D721Med (cell line): ENCODE data around the gene CCDC78.

Source experiments
- DNase-seq: peaks from one replicate; pipeline ENCODE4 v3.0.0; 2011; ENCODE audit warnings: low spot score; ENCODE audit not compliant: insufficient read length
- FAIRE-seq: peaks from 2 replicates; lab custom pipeline; 2011; peaks lifted over from hg19 to GRCh38; lab: Jason Lieb, UNC
- CTCF ChIP-seq: IDR thresholded peaks from 2 replicates; pipeline ENCODE4 v1.5.1; 2012; ENCODE audit warnings: mild to moderate bottlenecking, control low read depth; ENCODE audit not compliant: insufficient read depth; ENCODE audit errors: missing control alignments

CCDC78 gene

DNA sequence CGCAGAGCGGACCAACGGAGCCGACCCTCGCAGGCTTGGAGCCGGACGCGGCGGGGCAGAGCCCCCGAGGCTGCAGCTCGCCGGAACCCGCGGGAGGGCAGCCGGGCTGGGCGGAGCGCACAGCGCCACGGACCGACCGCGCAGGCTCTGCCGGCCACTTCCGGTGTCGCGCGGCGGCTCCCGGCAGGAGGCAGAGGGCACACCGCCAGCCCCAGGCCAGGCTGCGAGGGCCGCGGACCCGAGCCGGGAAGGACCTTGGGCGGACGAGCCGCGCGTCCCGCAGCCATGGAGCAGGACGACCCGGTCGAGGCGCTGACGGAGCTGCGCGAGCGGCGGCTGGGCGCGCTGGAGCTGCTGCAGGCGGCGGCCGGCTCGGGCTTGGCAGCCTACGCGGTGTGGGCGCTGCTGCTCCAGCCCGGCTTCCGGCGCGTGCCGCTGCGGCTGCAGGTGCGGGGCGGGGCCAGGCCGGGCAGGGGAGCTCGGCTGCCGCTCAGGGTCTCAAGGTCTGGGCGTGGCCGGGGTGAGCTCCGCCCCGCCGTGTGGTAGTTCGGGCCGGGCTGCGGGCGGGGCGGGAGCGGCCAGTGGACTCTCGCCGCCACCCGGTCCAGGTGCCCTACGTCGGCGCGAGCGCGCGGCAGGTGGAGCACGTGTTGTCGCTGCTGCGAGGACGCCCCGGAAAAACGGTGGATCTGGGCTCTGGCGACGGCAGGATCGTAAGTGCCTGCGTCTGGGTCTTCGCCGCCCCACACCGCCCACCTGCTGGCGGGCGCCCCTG lies 5.1 kb downstream of the CCDC78 start, which contains the start of gene ANTKMT:
ANTKMT (plus strand) TSS at position 157 of the 775 bp plus-strand sequence; CDS start at position 286, 129 bp downstream.
- no peak for TF ChIP-seq CTCF
- DNase-seq (peak; percentile 98), FAIRE-seq (no peak)

DNA sequence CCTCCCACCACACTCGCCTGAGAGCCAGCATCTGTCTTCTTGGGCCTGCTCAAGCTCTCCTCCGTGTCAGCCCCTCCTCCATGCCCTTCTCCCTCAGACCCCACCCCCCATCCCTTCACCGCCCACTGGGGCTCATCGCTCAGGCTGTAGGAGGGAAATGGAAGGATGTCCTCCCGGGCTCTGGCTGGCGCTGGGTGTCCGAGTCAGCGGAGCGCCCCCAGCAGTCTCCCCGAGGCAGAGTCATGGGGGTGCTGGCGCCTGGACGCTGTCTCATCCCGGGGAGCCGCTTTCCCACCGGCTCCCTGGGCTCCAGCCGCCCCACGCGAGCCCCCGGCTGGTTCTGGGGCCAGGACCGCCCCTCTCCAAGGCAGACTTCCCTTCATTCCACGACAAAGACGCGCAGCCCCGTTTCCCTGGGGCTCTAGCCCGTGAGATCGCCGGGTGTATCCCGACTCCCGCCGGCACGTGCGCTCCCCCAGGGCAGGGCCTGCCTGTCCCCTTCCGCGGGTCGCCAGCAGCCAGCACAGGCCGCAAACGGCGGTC lies 5.7 kb downstream of the CCDC78 start:
- FAIRE-seq: no peak
- no peak for TF ChIP-seq CTCF
- DNase-seq: peak; percentile 81

DNA sequence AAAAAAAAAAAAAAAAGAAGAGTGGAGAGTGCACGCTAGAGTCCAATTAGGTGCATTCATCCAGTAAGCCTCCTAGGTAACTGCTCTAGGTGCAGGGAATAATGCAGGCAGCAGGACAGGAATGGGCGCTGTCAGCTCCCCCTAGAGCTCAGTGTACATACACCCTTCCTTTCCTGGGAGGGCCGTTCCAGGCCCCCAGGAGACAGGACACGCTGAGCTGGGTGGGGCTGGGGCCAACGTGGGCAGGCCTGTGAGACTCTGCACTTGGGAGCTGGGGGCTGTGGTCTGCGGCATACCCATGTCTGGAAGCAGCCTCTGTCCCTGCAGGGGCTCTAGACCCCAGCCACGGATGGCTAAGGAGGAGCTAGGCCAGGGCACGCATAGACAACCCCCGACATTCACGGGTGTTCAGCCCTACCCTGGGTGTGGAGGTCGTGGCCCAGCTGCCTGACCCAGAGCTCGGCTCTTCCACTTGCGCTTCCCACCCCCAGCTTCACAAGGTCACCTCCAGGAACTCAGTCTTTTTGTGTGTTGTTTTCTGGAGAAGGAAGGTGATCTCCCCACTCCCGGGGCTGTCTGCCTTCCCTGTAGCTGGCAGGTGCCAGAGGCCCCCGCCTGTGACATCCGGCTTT lies 6.3 kb downstream of the CCDC78 start:
- no peak for TF ChIP-seq CTCF
- no peak for DNase-seq
- FAIRE-seq: no peak

DNA sequence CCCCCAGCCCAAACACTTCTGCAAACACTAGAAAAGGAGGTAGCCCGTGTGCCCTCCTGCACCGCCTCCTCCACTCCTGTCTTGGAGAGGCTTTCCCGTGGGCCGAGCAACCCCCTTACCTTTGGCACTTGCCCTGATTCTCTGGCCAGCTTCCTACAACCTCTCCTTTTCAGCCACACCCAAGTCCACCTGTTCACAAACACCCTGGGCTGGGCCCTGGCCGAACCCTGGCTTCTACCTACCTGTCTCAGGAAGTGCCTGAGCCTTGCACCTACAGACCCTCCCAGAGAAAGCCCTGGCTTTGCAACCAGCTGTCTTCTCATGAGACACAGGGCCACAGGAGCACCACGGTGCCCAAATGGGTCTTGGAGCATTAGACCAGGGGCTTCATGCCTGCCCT lies 7.3 kb downstream of the CCDC78 start:
- FAIRE-seq: no peak
- DNase-seq: no peak
- no peak for TF ChIP-seq CTCF

- FAIRE-seq (no peak), DNase-seq (no peak)
- TF ChIP-seq CTCF: no peak
Measured at GRCh38 chr16:718389-718788, 7.9 kb downstream of the CCDC78 start.

- FAIRE-seq (no peak), DNase-seq (no peak)
- TF ChIP-seq CTCF: no peak
Measured at GRCh38 chr16:717450-718245, 8.6 kb downstream of the CCDC78 start.
